Ishikawa (cell line): ENCODE measurements around the gene ZMYND8.

Experiments
- CEBPB ChIP-seq: IDR thresholded peaks from 2 replicates; pipeline ENCODE4 v1.6.1; 2012
- CREB1 ChIP-seq: IDR thresholded peaks from 2 replicates; pipeline ENCODE4 v1.6.1; 2012; ENCODE audit warnings: low read depth
- EGR1 ChIP-seq: IDR thresholded peaks from 2 replicates; pipeline ENCODE4 v1.6.1; 2012
- EP300 ChIP-seq: IDR thresholded peaks from 2 replicates; pipeline ENCODE4 v1.6.1; 2012; ENCODE audit warnings: borderline replicate concordance
- FOXM1 ChIP-seq: IDR thresholded peaks from 2 replicates; pipeline ENCODE4 v1.6.1; 2012; ENCODE audit warnings: low read depth, borderline replicate concordance
- NFIC ChIP-seq: IDR thresholded peaks from 2 replicates; pipeline ENCODE4 v1.6.1; 2012
- RAD21 ChIP-seq: IDR thresholded peaks from 2 replicates; pipeline ENCODE4 v1.6.1; 2012; ENCODE audit warnings: low read depth
- TAF1 ChIP-seq: IDR thresholded peaks from 2 replicates; pipeline ENCODE4 v1.6.1; 2012; ENCODE audit warnings: low read depth, mild to moderate bottlenecking
- TCF12 ChIP-seq: IDR thresholded peaks from 2 replicates; pipeline ENCODE4 v1.6.1; 2012; ENCODE audit warnings: low read depth
- TEAD4 ChIP-seq: IDR thresholded peaks from 2 replicates; pipeline ENCODE4 v1.6.1; 2012
- USF1 ChIP-seq: IDR thresholded peaks from 2 replicates; pipeline ENCODE4 v1.6.1; 2012
- YY1 ChIP-seq: IDR thresholded peaks from 2 replicates; pipeline ENCODE4 v1.6.1; 2012; ENCODE audit warnings: low read depth
- ZBTB7A ChIP-seq: IDR thresholded peaks from 2 replicates; pipeline ENCODE4 v1.6.1; 2012; ENCODE audit warnings: low read depth
- TF ChIP-seq, protein P1 (sequence below): IDR thresholded peaks from 2 replicates; pipeline ENCODE4 v1.6.1; 2012; ENCODE audit warnings: low read depth, mild to moderate bottlenecking
- TF ChIP-seq, protein P2 (sequence below): IDR thresholded peaks from 2 replicates; pipeline ENCODE4 v1.6.1; 2012

The ZMYND8 gene

DNA sequence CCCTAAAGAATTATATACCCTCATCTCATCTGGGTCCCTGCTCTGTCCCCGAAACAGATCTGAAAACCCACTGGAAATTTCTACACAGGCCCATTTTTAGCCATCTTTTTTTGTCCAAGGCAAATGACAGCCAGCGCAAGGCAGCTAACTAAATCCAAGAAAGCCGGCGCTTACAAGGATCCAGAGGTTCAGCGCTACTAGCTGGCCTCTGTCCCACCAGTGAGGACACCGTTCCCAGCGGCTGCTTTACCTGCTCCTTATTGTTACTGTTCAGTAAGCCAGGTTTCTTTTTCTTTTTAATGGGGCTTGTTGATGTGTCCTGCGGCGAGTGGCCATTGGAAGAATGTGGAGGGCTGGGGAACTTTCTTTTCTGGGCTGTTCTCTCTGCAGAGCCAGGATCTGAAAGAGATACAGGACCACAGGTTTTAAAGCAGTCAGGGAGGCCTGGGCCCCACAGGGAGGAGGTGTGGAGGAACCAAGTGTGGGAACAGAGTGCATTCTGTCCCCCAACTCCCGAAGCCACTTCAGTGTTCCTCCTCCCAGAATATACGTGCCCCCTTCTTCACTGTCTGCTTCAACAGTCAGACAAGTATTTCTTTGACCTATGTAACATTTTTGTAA lies 46.6 kb downstream of the ZMYND8 start:
- TF ChIP-seq CEBPB (no peak), USF1 (no peak), RAD21 (no peak), TEAD4 (no peak), EGR1 (no peak), YY1 (no peak), TCF12 (no peak), CREB1 (no peak)
- TF ChIP-seq, protein P1, sequence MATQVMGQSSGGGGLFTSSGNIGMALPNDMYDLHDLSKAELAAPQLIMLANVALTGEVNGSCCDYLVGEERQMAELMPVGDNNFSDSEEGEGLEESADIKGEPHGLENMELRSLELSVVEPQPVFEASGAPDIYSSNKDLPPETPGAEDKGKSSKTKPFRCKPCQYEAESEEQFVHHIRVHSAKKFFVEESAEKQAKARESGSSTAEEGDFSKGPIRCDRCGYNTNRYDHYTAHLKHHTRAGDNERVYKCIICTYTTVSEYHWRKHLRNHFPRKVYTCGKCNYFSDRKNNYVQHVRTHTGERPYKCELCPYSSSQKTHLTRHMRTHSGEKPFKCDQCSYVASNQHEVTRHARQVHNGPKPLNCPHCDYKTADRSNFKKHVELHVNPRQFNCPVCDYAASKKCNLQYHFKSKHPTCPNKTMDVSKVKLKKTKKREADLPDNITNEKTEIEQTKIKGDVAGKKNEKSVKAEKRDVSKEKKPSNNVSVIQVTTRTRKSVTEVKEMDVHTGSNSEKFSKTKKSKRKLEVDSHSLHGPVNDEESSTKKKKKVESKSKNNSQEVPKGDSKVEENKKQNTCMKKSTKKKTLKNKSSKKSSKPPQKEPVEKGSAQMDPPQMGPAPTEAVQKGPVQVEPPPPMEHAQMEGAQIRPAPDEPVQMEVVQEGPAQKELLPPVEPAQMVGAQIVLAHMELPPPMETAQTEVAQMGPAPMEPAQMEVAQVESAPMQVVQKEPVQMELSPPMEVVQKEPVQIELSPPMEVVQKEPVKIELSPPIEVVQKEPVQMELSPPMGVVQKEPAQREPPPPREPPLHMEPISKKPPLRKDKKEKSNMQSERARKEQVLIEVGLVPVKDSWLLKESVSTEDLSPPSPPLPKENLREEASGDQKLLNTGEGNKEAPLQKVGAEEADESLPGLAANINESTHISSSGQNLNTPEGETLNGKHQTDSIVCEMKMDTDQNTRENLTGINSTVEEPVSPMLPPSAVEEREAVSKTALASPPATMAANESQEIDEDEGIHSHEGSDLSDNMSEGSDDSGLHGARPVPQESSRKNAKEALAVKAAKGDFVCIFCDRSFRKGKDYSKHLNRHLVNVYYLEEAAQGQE, result no peak
- TF ChIP-seq, protein P2, sequence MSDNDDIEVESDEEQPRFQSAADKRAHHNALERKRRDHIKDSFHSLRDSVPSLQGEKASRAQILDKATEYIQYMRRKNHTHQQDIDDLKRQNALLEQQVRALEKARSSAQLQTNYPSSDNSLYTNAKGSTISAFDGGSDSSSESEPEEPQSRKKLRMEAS, result no peak

GRCh38 chr20:47309394-47309793 lies 47.1 kb downstream of the ZMYND8 start:
- no peak for TF ChIP-seq EP300
- TF ChIP-seq TCF12, result no peak
- no peak for TF ChIP-seq YY1
- TF ChIP-seq, protein P2, result no peak
- no peak for TF ChIP-seq RAD21
- TF ChIP-seq ZBTB7A, result no peak
- no peak for TF ChIP-seq CREB1

DNA sequence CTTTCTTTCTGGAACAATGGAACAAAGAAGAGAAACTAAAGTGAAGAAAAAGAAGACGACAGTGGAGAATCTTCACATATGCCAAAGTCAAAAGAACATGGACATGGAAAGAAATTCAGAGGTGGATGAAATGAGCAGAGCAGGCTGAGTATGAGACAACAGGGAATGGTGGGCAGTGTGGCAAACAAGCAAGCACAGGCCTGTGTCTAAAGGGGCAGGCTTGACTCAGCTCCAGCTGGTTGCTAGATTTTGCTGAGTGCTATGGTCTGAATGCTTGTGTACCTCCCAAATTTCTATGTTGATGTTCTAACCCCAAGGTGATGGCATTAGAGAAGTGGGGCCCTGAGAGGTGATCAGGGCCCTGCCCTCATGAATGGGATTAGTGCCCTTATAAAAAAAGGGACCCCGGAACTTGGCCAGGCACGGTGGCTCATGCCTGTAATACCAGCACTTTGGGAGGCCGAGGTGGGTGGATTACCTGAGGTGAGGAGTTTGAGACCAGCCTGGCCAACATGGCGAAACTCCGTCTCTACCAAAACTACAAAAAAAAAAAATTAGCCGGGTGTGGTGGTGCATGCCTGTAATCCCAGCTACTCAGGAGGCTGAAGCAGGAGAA lies 49.6 kb downstream of the ZMYND8 start:
- TF ChIP-seq EGR1 (no peak), EP300 (no peak), TCF12 (no peak), CEBPB (no peak)

DNA sequence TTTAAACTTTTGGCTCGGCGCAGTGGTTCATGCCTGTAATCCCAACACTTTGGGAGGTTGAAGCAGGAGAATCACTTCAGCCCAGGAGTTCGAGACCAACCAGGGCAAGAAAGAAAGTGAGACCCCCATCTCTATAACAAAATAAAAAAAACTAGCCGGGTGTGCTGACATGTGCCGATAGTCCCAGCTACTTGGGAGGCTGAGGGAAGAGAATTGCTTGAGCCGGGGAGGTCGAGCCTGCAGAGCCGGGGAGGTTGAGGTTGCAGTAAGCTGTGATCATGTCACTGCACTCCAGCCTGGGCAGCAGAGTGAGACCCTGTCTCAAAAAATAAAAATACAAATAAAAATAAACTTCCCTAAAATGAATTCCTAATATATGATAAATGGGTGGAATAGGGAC lies 50.4 kb downstream of the ZMYND8 start:
- TF ChIP-seq CREB1 (no peak), FOXM1 (no peak), CEBPB (no peak), EGR1 (no peak), NFIC (no peak), YY1 (no peak), USF1 (no peak), ZBTB7A (no peak), TEAD4 (no peak), TAF1 (no peak), EP300 (no peak), RAD21 (no peak), TCF12 (no peak)
- TF ChIP-seq, protein P1, result no peak
- TF ChIP-seq, protein P2, result no peak

DNA sequence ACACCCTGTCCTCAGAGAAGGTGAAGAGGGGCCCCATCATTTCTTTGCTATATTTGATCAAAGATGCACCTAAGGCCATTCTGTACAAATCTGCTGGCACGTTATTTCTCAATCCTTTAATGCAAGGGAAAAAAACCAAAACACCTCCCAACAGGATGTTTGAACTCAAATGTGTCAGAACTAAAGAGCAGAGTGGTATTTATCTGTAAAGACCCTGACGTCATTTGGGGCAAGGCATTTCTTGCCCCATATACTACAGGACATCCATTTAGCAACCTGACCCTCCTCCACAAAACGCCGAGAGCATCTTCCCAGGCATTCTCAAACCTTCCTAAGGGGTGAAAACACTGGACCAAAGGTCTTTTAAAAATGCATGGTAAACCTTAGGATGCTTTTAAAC lies 50.8 kb downstream of the ZMYND8 start:
- no peak for TF ChIP-seq YY1
- no peak for TF ChIP-seq USF1
- TF ChIP-seq FOXM1, result no peak
- no peak for TF ChIP-seq ZBTB7A
- no peak for TF ChIP-seq CEBPB
- TF ChIP-seq TEAD4, result no peak
- no peak for TF ChIP-seq EP300
- no peak for TF ChIP-seq EGR1
- no peak for TF ChIP-seq CREB1
- TF ChIP-seq, protein P2, result no peak
- no peak for TF ChIP-seq RAD21
- TF ChIP-seq, protein P1, result no peak
- no peak for TF ChIP-seq NFIC
- no peak for TF ChIP-seq TAF1
- no peak for TF ChIP-seq TCF12
